NK-92 treated with Interleukin-12 subunit alpha and Interleukin-12 subunit beta, amount 100 ng/mL, for 24 hours (cell line): ENCODE results near the gene CCDC61.
A peak's percentile ranks its signal among the peaks of the same experiment; 100 is the strongest.

Experiments
- DNase-seq: peaks from one replicate; lab custom pipeline; 2025; lab: John Stamatoyannopoulos, UW

The CCDC61 gene

GRCh38 chr19:45994998-45995714 is at the start of gene CCDC61:
TSS of gene CCDC61 (plus strand) at chr19:45995467. CDS start at chr19:46003019, 7,552 bp downstream.
- DNase-seq, result peak; percentile 98

- no peak for DNase-seq
These were observed 47.3 kb upstream of the CCDC61 start for GRCh38 chr19:45947926-45948325.

GRCh38 chr19:45952341-45952685 is 43.0 kb upstream of the CCDC61 start:
- no peak for DNase-seq

- no peak for DNase-seq
These were observed 42.4 kb upstream of the CCDC61 start for GRCh38 chr19:45952686-45953505.

GRCh38 chr19:45953676-45954075 is 41.6 kb upstream of the CCDC61 start:
- no peak for DNase-seq

GRCh38 chr19:45954156-45954555 is 41.1 kb upstream of the CCDC61 start:
- no peak for DNase-seq

GRCh38 chr19:45955905-45956608 is 39.2 kb upstream of the CCDC61 start:
- peak; percentile 24 for DNase-seq

- DNase-seq, result no peak
These were observed 36.9 kb upstream of the CCDC61 start for GRCh38 chr19:45958320-45958719.

GRCh38 chr19:45958769-45959516 is 36.3 kb upstream of the CCDC61 start:
- no peak for DNase-seq

GRCh38 chr19:45959517-45960025 is 35.7 kb upstream of the CCDC61 start:
- no peak for DNase-seq

GRCh38 chr19:45960595-45961235 is 34.6 kb upstream of the CCDC61 start:
- no peak for DNase-seq

- no peak for DNase-seq
These were observed 33.2 kb upstream of the CCDC61 start for GRCh38 chr19:45962021-45962420.

- no peak for DNase-seq
These were observed 28.0 kb upstream of the CCDC61 start for GRCh38 chr19:45967246-45967645.

- no peak for DNase-seq
These were observed 26.6 kb upstream of the CCDC61 start for GRCh38 chr19:45968626-45969025.

- no peak for DNase-seq
These were observed 25.6 kb upstream of the CCDC61 start for GRCh38 chr19:45969676-45970075.

GRCh38 chr19:45971260-45971902 is 23.9 kb upstream of the CCDC61 start:
- no peak for DNase-seq

GRCh38 chr19:45972081-45972946 is 23.0 kb upstream of the CCDC61 start:
- DNase-seq, result no peak

GRCh38 chr19:45972947-45973540 is 22.2 kb upstream of the CCDC61 start:
- DNase-seq, result no peak

- no peak for DNase-seq
These were observed 21.5 kb upstream of the CCDC61 start, which contains the start of gene NOVA2 for GRCh38 chr19:45973553-45974338. TSS of gene NOVA2 (minus strand) at chr19:45973865. CDS start at chr19:45973351, 514 bp downstream.
